Activated T-cell treated with anti-CD3 and anti-CD28 coated beads for 1 hour (primary cell): ENCODE results near the gene NODAL.
A peak's percentile ranks its signal among the peaks of the same experiment; 100 is the strongest.
"Not testable (repeated sequence)": the region's sequence is repeated elsewhere in the genome, so short reads cannot be mapped to it uniquely, and the experiment has no call there.

Source experiments
- DNase-seq: peaks from one replicate; pipeline ENCODE4 v3.0.0-alpha.2; 2020; ENCODE audit warnings: low read depth

Gene NODAL

GRCh38 chr10:70441161-70441894, at the start of gene NODAL:
Gene NODAL (minus strand): TSS chr10:70441681. CDS start chr10:70441667, 14 bp downstream.
- DNase-seq, result no peak

- DNase-seq, result no peak
These were observed 48.7 kb upstream of the NODAL start for GRCh38 chr10:70490142-70490541.

- DNase-seq, result no peak
These were observed 46.3 kb upstream of the NODAL start for GRCh38 chr10:70487824-70488223.

DNA sequence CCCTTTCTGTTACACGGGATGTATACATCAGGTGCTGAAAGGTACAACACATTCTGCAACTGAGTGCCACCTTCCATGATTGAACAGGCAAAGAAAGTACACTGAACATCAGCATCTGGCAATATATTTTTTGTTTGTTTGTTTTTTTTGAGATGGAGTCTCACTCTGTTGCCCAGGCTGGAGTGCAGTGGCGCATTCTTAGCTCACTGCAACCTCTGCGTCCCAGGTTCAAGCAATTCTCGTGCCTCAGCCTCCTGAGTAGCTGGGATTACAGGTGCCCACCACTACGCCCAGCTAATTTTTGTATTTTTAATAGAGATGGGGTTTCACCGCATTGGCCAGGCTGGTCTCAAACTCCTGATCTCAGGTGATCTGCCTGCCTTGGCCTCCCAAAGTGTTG, 42.4 kb upstream of the NODAL start:
- not testable (repeated sequence) for DNase-seq

DNA sequence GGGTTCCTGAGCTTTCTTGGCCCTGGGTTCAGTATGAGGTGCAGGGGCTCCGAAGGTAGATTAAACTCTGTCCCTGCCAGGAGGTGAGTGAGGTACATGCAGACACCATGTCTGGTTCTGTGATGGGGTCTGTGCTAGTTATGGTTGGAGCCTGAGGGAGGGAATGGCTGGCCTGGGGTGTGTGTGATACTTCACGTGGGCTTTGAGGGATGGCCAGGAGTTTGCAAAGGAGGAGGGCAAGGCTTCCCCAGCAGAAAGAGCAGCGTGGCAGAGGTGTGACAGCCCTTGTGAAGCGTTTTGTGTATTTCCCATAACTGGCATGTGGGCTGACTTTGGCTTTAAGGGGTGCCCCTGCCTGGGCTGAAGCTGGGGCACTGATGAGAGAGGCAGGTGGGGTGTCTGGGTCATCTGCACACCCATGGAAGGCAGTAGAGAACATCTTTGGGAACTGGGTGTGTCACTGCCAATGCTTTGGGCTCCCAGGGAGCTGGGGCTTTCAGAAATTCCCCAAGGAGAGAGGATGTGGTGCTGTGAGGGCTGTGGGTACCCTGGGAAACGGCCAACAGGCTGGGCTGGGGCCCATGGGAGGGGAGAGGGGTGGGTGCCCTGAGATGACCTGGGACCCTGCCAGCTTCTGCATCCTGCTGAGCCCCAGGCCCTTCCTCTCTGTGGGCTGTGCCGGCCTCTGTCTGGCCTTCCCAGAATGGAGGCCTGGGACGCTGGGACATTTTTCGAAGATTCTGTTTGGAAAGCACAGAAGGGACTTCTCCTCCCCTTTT, 41.7 kb upstream of the NODAL start:
- no peak for DNase-seq

DNA sequence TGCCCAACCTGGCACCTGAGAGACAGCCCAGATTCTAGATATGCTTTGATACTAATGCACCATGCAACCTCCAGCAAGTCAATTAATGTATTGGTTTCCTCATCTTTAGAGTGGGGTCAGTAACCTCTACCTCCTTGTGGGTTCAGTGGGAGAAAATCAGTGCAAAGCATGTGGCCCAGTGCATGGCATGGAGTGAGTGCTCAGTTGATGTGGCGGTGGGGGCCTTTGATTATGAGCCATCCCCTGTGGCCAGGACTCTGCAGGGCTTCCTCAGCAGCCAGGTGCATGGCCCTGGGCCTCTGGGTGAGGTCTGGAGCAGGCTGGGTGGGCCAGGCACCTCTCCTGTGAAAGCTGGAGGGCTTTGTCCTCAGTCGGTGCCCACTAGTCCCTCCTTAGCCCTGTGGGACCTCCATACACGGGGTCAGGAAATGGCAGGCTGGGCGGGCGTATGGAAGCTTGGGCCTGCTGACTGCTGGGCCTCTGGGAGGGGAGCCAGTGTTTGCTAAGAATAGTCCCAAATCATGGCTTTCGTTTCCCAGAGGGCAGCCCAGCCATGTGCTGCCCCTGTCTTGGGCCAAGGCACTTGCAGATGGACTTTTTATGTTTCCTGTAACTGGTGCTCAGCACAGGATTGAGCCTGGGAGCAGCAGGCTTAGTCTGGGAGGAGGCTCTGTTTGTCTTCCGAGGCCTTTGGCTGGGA, 40.5 kb upstream of the NODAL start:
- no peak for DNase-seq

- no peak for DNase-seq
These were observed 39.6 kb upstream of the NODAL start for GRCh38 chr10:70481105-70481504.

DNA sequence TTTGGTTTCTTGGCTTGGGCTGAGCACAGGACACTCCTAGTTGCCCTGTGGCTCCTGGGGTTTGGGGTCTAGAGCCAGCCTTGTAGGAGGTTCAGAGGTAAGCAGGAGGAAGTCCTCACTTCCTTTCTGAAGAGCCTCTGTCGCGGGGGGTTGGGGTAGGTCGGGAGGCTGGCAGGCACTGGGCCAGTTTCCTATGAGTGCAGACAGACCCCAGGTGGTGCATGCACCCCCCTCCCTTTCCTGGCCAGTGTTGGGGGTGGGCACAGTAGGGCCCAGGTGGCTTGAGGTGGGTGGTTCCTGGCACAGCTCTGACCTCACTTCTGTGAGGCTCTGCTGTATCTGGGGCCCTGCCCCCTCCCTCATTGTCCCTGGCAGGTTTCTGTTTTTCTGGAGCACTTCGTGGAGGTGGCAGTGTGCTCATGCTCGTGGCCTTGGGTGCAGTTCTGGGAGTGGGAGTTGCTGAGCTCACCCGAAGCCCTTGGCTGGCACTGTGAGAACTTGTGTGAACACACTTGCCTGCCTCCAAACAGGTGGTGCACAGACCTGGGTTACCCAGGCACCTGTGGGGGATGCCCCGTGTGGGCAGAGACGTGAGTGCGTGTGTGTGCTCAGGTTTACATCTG, 38.9 kb upstream of the NODAL start:
- no peak for DNase-seq

- no peak for DNase-seq
These were observed 38.3 kb upstream of the NODAL start for GRCh38 chr10:70479626-70480238.

DNA sequence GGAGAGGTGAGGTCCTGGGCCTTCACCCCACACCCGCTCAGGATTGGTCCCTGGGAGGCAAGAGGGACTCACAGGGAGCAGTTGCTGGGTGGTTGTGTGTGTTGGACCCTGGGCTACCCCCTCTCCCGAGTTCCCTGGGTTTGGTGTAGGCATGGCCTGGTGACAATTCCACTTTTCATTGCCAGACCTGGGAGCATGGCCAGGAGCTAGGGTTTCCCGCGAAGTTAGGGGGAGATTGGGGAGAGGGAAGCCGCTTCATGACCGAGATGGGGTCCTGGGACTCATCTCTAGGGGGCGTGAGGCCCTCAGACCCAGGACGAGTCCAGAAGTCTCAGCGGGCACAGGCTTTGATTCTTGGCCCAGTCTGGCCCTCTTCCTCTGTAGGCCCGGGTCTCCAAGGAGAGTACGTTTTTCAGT, 37.7 kb upstream of the NODAL start:
- no peak for DNase-seq

GRCh38 chr10:70478191-70479164, 37.0 kb upstream of the NODAL start, which contains the start of gene PALD1:
Gene PALD1 (plus strand): TSS chr10:70478767. CDS start chr10:70525952, 47,185 bp downstream.
- no peak for DNase-seq

DNA sequence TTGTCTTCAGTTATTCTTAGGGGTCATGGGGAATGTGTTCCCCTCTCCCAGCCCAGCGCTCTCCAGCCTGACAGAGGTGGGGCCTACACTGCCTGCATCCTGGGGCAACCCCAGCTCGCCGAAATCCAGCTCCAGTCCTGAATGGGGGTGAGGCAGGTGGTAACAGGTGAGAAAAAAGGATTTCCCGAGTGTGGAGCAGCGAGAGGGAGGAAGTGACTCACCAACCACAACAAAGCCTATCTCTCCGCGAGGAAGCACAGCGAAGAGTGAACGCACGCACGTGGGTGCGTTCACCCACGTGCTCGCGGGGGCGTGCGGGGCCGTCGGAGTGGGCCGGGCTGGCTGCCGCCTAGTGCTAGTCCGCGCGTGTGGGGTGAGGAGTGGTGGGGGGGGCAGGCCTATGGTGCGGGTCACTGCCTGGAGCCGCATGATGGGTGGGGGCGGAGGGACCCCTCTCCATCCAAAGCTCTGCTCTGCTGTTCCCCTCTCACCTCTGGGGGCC, 36.2 kb upstream of the NODAL start:
- DNase-seq, result peak; percentile 60

- DNase-seq, result no peak
These were observed 35.0 kb upstream of the NODAL start for GRCh38 chr10:70476249-70477035.

DNA sequence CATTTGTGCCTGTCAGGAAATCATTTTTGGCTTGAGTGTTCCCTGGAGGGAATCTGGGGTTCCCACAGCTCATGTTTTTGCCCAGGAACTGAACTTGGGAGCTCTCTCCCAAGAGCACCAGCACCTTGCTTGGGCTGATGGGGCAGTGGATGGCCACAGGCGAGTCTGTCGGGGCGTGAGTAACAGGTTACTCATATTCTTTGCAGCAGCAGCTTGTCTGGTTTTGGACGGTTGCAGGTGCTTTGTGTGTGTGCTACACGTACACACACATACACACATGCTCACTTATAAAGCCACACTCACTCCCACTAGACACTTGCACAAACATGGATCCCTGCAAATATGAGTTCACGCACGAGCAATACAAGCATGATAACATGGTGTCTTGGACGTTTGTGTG, 34.2 kb upstream of the NODAL start:
- no peak for DNase-seq

GRCh38 chr10:70474780-70475179, 33.3 kb upstream of the NODAL start:
- no peak for DNase-seq

DNA sequence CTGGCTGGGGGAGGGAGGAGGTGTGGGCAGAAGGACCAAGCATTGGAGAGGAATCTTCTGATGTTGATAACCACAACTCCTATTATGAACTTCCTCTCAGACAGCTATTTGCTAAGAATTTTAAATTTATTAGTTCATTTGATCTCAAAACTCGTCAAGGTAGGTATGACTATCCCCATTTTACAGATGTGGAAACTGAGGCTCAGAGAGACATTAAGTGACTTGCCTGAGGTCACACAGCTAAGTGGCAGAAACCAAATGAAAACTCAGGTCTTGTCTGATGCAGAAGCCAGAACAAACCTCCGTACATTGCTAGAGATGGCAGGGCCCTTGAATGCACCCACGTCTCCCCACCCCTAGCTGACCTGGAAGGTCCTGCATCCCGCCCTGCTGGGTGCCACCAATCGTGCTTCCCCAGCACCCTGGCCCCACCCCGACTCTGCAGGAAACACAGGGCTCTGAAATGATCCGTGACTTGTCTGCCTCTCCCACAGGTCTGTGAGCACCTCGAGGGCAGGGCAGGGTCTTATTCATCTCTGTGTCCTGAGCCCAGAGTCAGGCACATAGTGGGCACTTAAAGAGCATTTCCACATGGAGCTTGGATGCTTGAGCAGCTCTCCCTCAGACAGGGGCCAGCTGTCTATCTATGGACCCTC, 31.4 kb upstream of the NODAL start:
- no peak for DNase-seq

GRCh38 chr10:70466951-70467350, 25.5 kb upstream of the NODAL start:
- no peak for DNase-seq

GRCh38 chr10:70465832-70466231, 24.4 kb upstream of the NODAL start:
- no peak for DNase-seq

DNA sequence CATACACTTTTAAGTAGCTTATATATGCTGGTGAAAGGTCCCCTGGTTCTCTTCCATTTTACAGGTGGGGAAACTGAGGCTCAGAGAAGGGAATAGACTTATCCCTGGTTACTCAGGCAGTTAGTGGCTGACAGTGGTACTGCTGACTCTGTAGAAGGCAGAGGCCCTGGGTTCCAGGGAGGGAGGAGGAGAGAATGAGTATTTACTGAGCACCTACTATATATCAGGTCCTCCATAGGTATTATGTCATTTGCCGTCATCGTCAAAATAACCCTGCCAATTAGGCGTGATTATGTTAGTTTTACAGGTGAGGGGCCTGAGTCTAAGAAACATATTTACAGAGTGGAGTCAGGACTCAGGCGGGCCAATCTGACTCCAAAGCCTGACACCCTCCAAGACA, 23.8 kb upstream of the NODAL start:
- no peak for DNase-seq
